HFF-Myc (cell line): ENCODE data around the gene COPS2.

Source experiments
- DNase-seq: peaks from one replicate; pipeline ENCODE4 v3.0.0-alpha.2; 2011; ENCODE audit warnings: low read depth; ENCODE audit errors: extremely low read depth
- H3K4me3 ChIP-seq: replicated peaks from 2 replicates; pipeline ENCODE4 v1.5.1; 2011; ENCODE audit warnings: low read depth, mild to moderate bottlenecking, control low read depth, low read length
- TF ChIP-seq, protein P1 (sequence below): IDR thresholded peaks from 2 replicates; pipeline ENCODE4 v1.5.1; 2012; ENCODE audit warnings: mild to moderate bottlenecking, low read depth, low read length, control low read depth; ENCODE audit errors: missing control alignments

COPS2 gene

GRCh38 chr15:49088996-49089395 lies 66.4 kb downstream of the COPS2 start:
- TF ChIP-seq, protein P1, sequence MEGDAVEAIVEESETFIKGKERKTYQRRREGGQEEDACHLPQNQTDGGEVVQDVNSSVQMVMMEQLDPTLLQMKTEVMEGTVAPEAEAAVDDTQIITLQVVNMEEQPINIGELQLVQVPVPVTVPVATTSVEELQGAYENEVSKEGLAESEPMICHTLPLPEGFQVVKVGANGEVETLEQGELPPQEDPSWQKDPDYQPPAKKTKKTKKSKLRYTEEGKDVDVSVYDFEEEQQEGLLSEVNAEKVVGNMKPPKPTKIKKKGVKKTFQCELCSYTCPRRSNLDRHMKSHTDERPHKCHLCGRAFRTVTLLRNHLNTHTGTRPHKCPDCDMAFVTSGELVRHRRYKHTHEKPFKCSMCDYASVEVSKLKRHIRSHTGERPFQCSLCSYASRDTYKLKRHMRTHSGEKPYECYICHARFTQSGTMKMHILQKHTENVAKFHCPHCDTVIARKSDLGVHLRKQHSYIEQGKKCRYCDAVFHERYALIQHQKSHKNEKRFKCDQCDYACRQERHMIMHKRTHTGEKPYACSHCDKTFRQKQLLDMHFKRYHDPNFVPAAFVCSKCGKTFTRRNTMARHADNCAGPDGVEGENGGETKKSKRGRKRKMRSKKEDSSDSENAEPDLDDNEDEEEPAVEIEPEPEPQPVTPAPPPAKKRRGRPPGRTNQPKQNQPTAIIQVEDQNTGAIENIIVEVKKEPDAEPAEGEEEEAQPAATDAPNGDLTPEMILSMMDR, result no peak
- no peak for DNase-seq
- no peak overlapping the region for H3K4me3 ChIP-seq

GRCh38 chr15:49085696-49086459 lies 69.5 kb downstream of the COPS2 start:
- DNase-seq, result no peak
- TF ChIP-seq, protein P1, result no peak
- H3K4me3 ChIP-seq, result no peak overlapping the region

DNA sequence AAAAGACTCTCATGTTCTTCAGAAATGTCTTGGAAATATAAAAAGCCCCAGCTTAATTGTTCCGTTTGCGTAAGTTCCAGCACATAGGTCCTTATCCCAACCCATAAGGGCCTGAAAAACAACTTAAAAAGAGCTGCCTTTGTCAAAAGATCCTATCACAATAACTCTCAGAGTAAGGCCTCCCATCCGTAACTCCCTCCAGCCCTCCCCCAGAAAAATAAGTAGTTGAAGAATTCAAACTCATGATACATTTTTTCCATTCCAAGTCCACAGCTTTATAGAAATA lies 71.2 kb downstream of the COPS2 start:
- no peak overlapping the region for H3K4me3 ChIP-seq
- DNase-seq, result no peak
- TF ChIP-seq, protein P1, result no peak

- TF ChIP-seq, protein P1, result no peak
- no peak overlapping the region for H3K4me3 ChIP-seq
- peak; percentile 6 for DNase-seq
These were observed 71.8 kb downstream of the COPS2 start for GRCh38 chr15:49083401-49084284.

DNA sequence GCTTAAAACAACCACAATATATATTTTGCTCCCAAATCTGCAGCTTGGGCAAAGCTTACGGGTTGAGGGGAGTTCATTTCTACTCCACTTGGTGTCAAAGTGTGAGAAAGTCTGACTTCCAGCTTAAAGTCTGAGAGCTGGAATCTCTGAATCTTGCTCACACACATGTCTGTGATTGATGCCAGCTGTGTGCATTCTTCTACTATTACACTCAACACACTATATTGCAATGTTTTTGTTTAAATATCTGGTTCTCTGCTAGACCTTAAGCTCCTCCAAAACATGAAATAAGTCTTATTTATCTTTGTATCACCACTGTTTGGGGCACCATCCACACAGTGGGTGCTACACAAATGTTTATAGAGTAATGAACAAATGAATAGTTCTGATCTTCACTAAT lies 72.4 kb downstream of the COPS2 start:
- DNase-seq, result peak; percentile 57
- no peak overlapping the region for H3K4me3 ChIP-seq
- TF ChIP-seq, protein P1, result no peak

DNA sequence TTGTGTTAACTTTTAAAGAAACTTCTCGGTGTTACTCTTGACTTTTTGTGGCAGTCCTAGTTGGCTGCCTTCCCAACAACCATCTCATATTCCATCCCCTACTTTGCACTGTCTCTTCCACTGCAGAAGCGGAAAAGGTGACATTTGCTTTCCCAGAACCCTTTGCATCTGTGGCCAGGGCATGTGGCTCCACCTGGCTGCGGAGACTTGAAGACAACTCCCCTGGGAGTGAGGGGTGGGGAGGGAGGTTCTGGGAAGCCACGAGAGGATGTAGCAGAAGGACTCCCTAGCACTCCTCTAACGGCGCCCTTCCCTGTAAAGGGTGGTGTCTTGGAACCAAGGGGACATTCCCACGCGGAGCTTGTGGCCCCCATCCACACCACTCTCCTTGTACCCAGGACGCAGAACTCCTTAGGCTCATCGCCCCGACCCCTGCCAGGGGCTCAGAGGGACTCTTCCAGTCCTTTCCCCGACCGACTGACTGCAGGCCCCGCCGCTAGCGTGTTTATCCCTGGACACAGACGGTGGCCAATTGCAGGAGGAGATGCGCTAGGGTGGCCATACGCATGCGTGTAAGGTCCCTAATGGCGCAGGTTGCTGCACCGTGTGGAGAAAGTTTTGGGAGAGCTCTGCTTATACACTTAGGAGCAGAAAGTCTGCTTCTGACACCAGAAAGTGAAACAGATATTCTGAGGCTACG lies 75.9 kb downstream of the COPS2 start:
- TF ChIP-seq, protein P1, result no peak
- DNase-seq, result no peak

More for the DNA sequence above, 75.9 kb downstream of the COPS2 start:
- H3K4me3 ChIP-seq, result no peak overlapping the region
